ENCODE data around the gene OSBPL8. TPM values are rescaled to one million over a fixed set of nuclear protein-coding genes. Genes with fewer than 3 reads are reported as not detected.

Gene OSBPL8
- total RNA-seq, 1 donor from 2014 or later, result 28.3 TPM

Other genes with a start within 250 kb of the OSBPL8 start
- gene BBS10, start 211.4 kb downstream of the OSBPL8 start, total RNA-seq, result 8.3 TPM
- gene ZDHHC17, start 204.3 kb upstream of the OSBPL8 start, total RNA-seq, result 22.2 TPM